IMR-90 (cell line): ENCODE data around the gene FAM47E. TPM values are rescaled to one million over a fixed set of nuclear protein-coding genes. Genes with fewer than 3 reads are reported as not detected.

Source experiments
- ATAC-seq: fragments of 200-7000 bp; cut with Tn5 transposase; 2 replicates; pipeline ENCODE4 v1.9.1; 2020; ENCODE audit warnings: low read depth, mild to moderate bottlenecking, moderate library complexity
- BruUV-seq: library from RNA; stranded (reverse); fragments of 400-500 nt; replicated peaks from 2 replicates; lab custom pipeline; 2021; lab: Mats Ljungman, UMichigan
- CTCF ChIA-PET: fragments of 300-600 bp; formaldehyde crosslinking; extraction: SDS; loops from one replicate; lab custom pipeline; 2021; ENCODE audit warnings: antibody characterized with exemption; lab: Yijun Ruan, JAX
- POLR2A ChIA-PET: fragments of 300-600 bp; sonication (Branson Sonifier 250); formaldehyde crosslinking; loops from one replicate; lab custom pipeline; 2022; ENCODE audit warnings: antibody characterized with exemption; ENCODE audit not compliant: unreplicated experiment; lab: Charles Lee
- DNase-seq: peaks from one replicate; pipeline ENCODE4 v3.0.0; 2013
- H2AFZ ChIP-seq: replicated peaks from 2 replicates; pipeline ENCODE3; 2013; ENCODE audit warnings: low read length, mild to moderate bottlenecking; ENCODE audit not compliant: poor library complexity
- H2AK5ac ChIP-seq: 2 replicates; pipeline ENCODE4 v1.6.1; 2013; ENCODE audit warnings: low read depth, low read length, inconsistent platforms
- H2AK9ac ChIP-seq: replicated peaks from 2 replicates; pipeline ENCODE3; 2013; ENCODE audit warnings: mild to moderate bottlenecking, low read depth, low read length, moderate library complexity; ENCODE audit not compliant: poor library complexity
- H2BK120ac ChIP-seq: 2 replicates; pipeline ENCODE4 v1.6.1; 2013; ENCODE audit warnings: low read depth, low read length, inconsistent platforms
- H2BK15ac ChIP-seq: 3 replicates; pipeline ENCODE4 v1.6.1; 2013; ENCODE audit warnings: low read depth, low read length, inconsistent platforms
- H2BK20ac ChIP-seq: 2 replicates; pipeline ENCODE4 v1.6.1; 2013; ENCODE audit warnings: low read depth, mild to moderate bottlenecking, inconsistent platforms, low read length, moderate library complexity
- H2BK5ac ChIP-seq: 2 replicates; pipeline ENCODE4 v1.6.1; 2013; ENCODE audit warnings: mild to moderate bottlenecking, low read depth, low read length, inconsistent platforms; ENCODE audit not compliant: poor library complexity, severe bottlenecking
- H3K14ac ChIP-seq: replicated peaks from 2 replicates; pipeline ENCODE4 v1.6.1; 2013; ENCODE audit warnings: low read depth, low read length, inconsistent platforms
- H3K18ac ChIP-seq: 2 replicates; pipeline ENCODE4 v1.6.1; 2013; ENCODE audit warnings: low read depth, low read length, control low read depth
- H3K23ac ChIP-seq: 2 replicates; pipeline ENCODE4 v1.6.1; 2013; ENCODE audit warnings: low read depth, low read length, inconsistent platforms
- H3K27ac ChIP-seq: 2 replicates; pipeline ENCODE4 v1.5.1; 2013; ENCODE audit warnings: mild to moderate bottlenecking, control low read depth, low read length; ENCODE audit not compliant: insufficient read depth
- H3K27me3 ChIP-seq: 2 replicates; pipeline ENCODE4 v1.6.1; 2013; ENCODE audit warnings: low read length; ENCODE audit not compliant: control insufficient read depth, insufficient read depth
- H3K36me3 ChIP-seq: 2 replicates; pipeline ENCODE4 v1.6.1; 2013; ENCODE audit warnings: low read length, mixed read lengths; ENCODE audit not compliant: control insufficient read depth, insufficient read depth
- H3K4ac ChIP-seq: 2 replicates; pipeline ENCODE4 v1.6.1; 2013; ENCODE audit warnings: low read depth, low read length, inconsistent platforms
- H3K4me1 ChIP-seq: 2 replicates; pipeline ENCODE4 v1.6.1; 2013; ENCODE audit warnings: low read length, mixed read lengths; ENCODE audit not compliant: control insufficient read depth, insufficient read depth
- H3K4me2 ChIP-seq: 2 replicates; pipeline ENCODE4 v1.6.1; 2013; ENCODE audit warnings: low read depth, mild to moderate bottlenecking, control low read depth, low read length, moderate library complexity
- H3K4me3 ChIP-seq: 2 replicates; pipeline ENCODE4 v1.5.1; 2013; ENCODE audit warnings: low read depth, mild to moderate bottlenecking, control low read depth, low read length, moderate library complexity; ENCODE audit not compliant: insufficient read depth
- H3K56ac ChIP-seq: 2 replicates; pipeline ENCODE4 v1.6.1; 2013; ENCODE audit warnings: low read length, inconsistent platforms; ENCODE audit not compliant: insufficient read depth; ENCODE audit errors: extremely low read depth
- H3K79me1 ChIP-seq, 2 experiments: 2 replicates each; pipeline ENCODE4 v1.6.1; 2013; ENCODE audit warnings: low read length in 2 of 2, inconsistent platforms in 1 of 2, low read depth in 1 of 2
- H3K9ac ChIP-seq: 2 replicates; pipeline ENCODE4 v1.6.1; 2013; ENCODE audit warnings: low read depth, low read length, control low read depth
- H3K9me1 ChIP-seq: 2 replicates; pipeline ENCODE4 v1.6.1; 2013; ENCODE audit warnings: low read length, inconsistent platforms; ENCODE audit not compliant: insufficient read depth
- H3K9me3 ChIP-seq: 2 replicates; pipeline ENCODE4 v1.6.1; 2013; ENCODE audit warnings: low read length; ENCODE audit not compliant: control insufficient read depth, insufficient read depth
- H4K20me1 ChIP-seq: 2 replicates; pipeline ENCODE4 v1.6.1; 2013; ENCODE audit warnings: low read length, inconsistent platforms; ENCODE audit not compliant: insufficient read depth
- H4K5ac ChIP-seq: 2 replicates; pipeline ENCODE4 v1.6.1; 2013; ENCODE audit warnings: mild to moderate bottlenecking, low read depth, low read length, control low read depth
- H4K8ac ChIP-seq, 2 experiments: 2 replicates each; pipeline ENCODE4 v1.6.1; 2013; ENCODE audit warnings: low read depth in 2 of 2, low read length in 2 of 2, control low read depth in 1 of 2, inconsistent platforms in 1 of 2
- H4K91ac ChIP-seq: 2 replicates; pipeline ENCODE4 v1.6.1; 2013; ENCODE audit warnings: low read depth, low read length, inconsistent platforms; ENCODE audit not compliant: insufficient read depth
- BHLHE40 ChIP-seq: fragments of 150-350 bp; IDR thresholded peaks from 2 replicates; pipeline ENCODE4 v1.6.1; 2016; ENCODE audit warnings: mild to moderate bottlenecking, low read depth, low read length
- CEBPB ChIP-seq: IDR thresholded peaks from 2 replicates; pipeline ENCODE4 v1.6.1; 2012; ENCODE audit warnings: low read depth, low read length, improper control_type of control experiment
- CHD1 ChIP-seq: IDR thresholded peaks from 2 replicates; pipeline ENCODE4 v1.6.1; 2012; ENCODE audit warnings: low read depth, low read length, improper control_type of control experiment
- FOS ChIP-seq: fragments of 150-350 bp; IDR thresholded peaks from 2 replicates; pipeline ENCODE4 v1.6.1; 2016; ENCODE audit warnings: low read depth, low read length
- MAFK ChIP-seq: IDR thresholded peaks from 2 replicates; pipeline ENCODE4 v1.6.1; 2012; ENCODE audit warnings: low read depth, low read length, improper control_type of control experiment
- MAZ ChIP-seq: IDR thresholded peaks from 2 replicates; pipeline ENCODE4 v1.6.1; 2012; ENCODE audit warnings: low read depth, mild to moderate bottlenecking, low read length, improper control_type of control experiment, moderate library complexity, borderline replicate concordance
- MXI1 ChIP-seq: IDR thresholded peaks from 2 replicates; pipeline ENCODE4 v1.6.1; 2012; ENCODE audit warnings: low read depth, mild to moderate bottlenecking, low read length, moderate library complexity, borderline replicate concordance
- NFE2L2 ChIP-seq: fragments of 150-350 bp; IDR thresholded peaks from 2 replicates; pipeline ENCODE4 v1.6.1; 2016; ENCODE audit warnings: low read depth, mild to moderate bottlenecking, low read length
- POLR2A ChIP-seq: IDR thresholded peaks from 2 replicates; pipeline ENCODE4 v1.6.1; 2012; ENCODE audit warnings: mild to moderate bottlenecking, low read depth, low read length
- RAD21 ChIP-seq: IDR thresholded peaks from 2 replicates; pipeline ENCODE4 v1.6.1; 2012; ENCODE audit warnings: low read length, improper control_type of control experiment
- RCOR1 ChIP-seq: IDR thresholded peaks from 2 replicates; pipeline ENCODE4 v1.6.1; 2012; ENCODE audit warnings: mild to moderate bottlenecking, low read length, improper control_type of control experiment; ENCODE audit not compliant: insufficient replicate concordance
- RFX5 ChIP-seq: IDR thresholded peaks from 2 replicates; pipeline ENCODE4 v1.8.0; 2012; ENCODE audit warnings: low read depth, mild to moderate bottlenecking, low read length, moderate library complexity
- SMC3 ChIP-seq: fragments of 150-350 bp; IDR thresholded peaks from 2 replicates; pipeline ENCODE4 v1.6.1; 2016; ENCODE audit warnings: low read depth, mild to moderate bottlenecking, antibody characterized with exemption, low read length, moderate library complexity
- WGBS, 2 experiments: methylation state at CpG; one replicate each; pipeline versions ENCODE4 v1.1.5 to v1.1.7; 2013; ENCODE audit warnings: missing lambda C conversion rate in 2 of 2; ENCODE audit not compliant: insufficient read length in 1 of 2; ENCODE audit errors: extremely low coverage in 2 of 2; 5-methylcytosine and 5-hydroxymethylcytosine counted together
- dilution Hi-C: fragments of 300-500 bp; cut with HindIII; formaldehyde crosslinking; loops from one replicate; pipeline ENCODE4 v1.14.3; 2018; ENCODE audit warnings: low sequenced_read_pairs; ENCODE audit not compliant: unreplicated experiment
- in situ Hi-C: fragments of 300-500 bp; cut with MboI; formaldehyde crosslinking; loops from 3 replicates; pipeline ENCODE4 v1.14.3; 2019; ENCODE audit warnings: low sequenced_read_pairs, inconsistent platforms, mixed read lengths
- intact Hi-C: fragments of 100-400 bp; cut with micrococcal nuclease; formaldehyde crosslinking; loops from 2 replicates; pipeline ENCODE4 v1.10.0; 2022
- polyA plus RNA-seq, 3 experiments: library from polyadenylated mRNA; depleted of rRNA; stranded (reverse); fragments of >200 nt; gene quantifications; 2 replicates each; pipeline ENCODE4 v1.2.3, GENCODE V29; 2012; ENCODE audit warnings: low replicate concordance in 1 of 3
- total RNA-seq: library from RNA; depleted of rRNA; stranded (reverse); fragments of >200 nt; gene quantifications from 2 replicates; pipeline ENCODE4 v1.2.3, GENCODE V29; 2012
- TF ChIP-seq, protein P1 (sequence below): fragments of 150-350 bp; IDR thresholded peaks from 2 replicates; pipeline ENCODE4 v1.6.1; 2017; ENCODE audit warnings: mild to moderate bottlenecking, antibody characterized with exemption, low read length, low read depth
- TF ChIP-seq, protein P2 (sequence below): fragments of 150-350 bp; IDR thresholded peaks from 2 replicates; pipeline ENCODE4 v1.6.1; 2016; ENCODE audit warnings: low read depth, mild to moderate bottlenecking, low read length, moderate library complexity, borderline replicate concordance
- TF ChIP-seq, protein P3 (sequence below): conservative IDR thresholded peaks from 2 replicates; pipeline ENCODE4 v1.5.1; 2012; ENCODE audit warnings: mild to moderate bottlenecking, low read depth, low read length, improper control_type of control experiment

Gene FAM47E
- total and polyA plus RNA-seq, 2 of the 4 experiments (the other 2 are of a cell fraction) = 0.05 TPM; not detected in 1

DNA sequence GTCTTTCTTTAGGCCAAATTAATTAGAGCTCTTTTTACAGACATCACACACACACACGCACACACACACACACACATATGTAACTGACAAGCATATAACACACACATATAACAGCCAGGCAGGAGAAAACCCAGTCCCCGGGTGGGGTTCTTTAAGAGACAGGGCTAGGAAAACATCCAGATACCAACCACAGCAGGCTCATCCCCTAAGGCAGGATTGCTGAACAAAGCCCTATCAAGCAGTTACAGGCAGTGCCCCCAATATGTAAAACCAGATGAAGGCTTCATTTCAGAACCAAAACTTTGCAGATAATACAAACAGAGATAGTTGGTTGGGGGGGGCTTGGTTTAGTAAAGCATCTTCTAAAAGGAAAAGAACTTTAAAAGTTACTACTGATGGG lies 18.0 kb upstream of the FAM47E start:
- Histone ChIP-seq H3K9me1 (no peaks in the 10 kb centered on the region), H3K23ac (no peak overlapping the region), H3K4me3 (no peak overlapping the region), H2AK5ac (no peak overlapping the region), H3K9me3 (peaks cover 2% of the 10 kb centered on the region), H3K9ac (no peak overlapping the region), H3K36me3 (no peaks in the 10 kb centered on the region), H2BK15ac (no peak overlapping the region), H3K4me1 (no peaks in the 10 kb centered on the region), H4K8ac (no peak overlapping the region), H2BK5ac (no peak overlapping the region), H2BK20ac (no peak overlapping the region), H2BK120ac (no peak overlapping the region), H3K56ac (no peak overlapping the region), H2AFZ (no peak overlapping the region), H3K79me1 (no peaks in the 10 kb centered on the region), H3K4me2 (no peak overlapping the region), H4K91ac (no peak overlapping the region), H3K4ac (no peak overlapping the region), H3K18ac (no peak overlapping the region), H3K27me3 (peaks cover 7% of the 10 kb centered on the region), H4K5ac (no peak overlapping the region), H3K14ac (no peak overlapping the region), H2AK9ac (no peak overlapping the region), H3K27ac (no peak overlapping the region), H4K20me1 (no peaks in the 10 kb centered on the region)
- DNase-seq = no peak
- TF ChIP-seq RAD21 (no peak), SMC3 (no peak), CEBPB (no peak), NFE2L2 (no peak), MAFK (no peak), MAZ (no peak), POLR2A (no peak), RCOR1 (no peak), FOS (no peak), RFX5 (no peak), BHLHE40 (no peak), CHD1 (no peak), MXI1 (no peak)
- TF ChIP-seq, protein P1, sequence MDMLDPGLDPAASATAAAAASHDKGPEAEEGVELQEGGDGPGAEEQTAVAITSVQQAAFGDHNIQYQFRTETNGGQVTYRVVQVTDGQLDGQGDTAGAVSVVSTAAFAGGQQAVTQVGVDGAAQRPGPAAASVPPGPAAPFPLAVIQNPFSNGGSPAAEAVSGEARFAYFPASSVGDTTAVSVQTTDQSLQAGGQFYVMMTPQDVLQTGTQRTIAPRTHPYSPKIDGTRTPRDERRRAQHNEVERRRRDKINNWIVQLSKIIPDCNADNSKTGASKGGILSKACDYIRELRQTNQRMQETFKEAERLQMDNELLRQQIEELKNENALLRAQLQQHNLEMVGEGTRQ = no peak
- TF ChIP-seq, protein P2, sequence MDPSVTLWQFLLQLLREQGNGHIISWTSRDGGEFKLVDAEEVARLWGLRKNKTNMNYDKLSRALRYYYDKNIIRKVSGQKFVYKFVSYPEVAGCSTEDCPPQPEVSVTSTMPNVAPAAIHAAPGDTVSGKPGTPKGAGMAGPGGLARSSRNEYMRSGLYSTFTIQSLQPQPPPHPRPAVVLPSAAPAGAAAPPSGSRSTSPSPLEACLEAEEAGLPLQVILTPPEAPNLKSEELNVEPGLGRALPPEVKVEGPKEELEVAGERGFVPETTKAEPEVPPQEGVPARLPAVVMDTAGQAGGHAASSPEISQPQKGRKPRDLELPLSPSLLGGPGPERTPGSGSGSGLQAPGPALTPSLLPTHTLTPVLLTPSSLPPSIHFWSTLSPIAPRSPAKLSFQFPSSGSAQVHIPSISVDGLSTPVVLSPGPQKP = no peak
- TF ChIP-seq, protein P3, sequence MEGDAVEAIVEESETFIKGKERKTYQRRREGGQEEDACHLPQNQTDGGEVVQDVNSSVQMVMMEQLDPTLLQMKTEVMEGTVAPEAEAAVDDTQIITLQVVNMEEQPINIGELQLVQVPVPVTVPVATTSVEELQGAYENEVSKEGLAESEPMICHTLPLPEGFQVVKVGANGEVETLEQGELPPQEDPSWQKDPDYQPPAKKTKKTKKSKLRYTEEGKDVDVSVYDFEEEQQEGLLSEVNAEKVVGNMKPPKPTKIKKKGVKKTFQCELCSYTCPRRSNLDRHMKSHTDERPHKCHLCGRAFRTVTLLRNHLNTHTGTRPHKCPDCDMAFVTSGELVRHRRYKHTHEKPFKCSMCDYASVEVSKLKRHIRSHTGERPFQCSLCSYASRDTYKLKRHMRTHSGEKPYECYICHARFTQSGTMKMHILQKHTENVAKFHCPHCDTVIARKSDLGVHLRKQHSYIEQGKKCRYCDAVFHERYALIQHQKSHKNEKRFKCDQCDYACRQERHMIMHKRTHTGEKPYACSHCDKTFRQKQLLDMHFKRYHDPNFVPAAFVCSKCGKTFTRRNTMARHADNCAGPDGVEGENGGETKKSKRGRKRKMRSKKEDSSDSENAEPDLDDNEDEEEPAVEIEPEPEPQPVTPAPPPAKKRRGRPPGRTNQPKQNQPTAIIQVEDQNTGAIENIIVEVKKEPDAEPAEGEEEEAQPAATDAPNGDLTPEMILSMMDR = no peak
- dilution Hi-C loops = no loop called here
- WGBS, 2 experiments = 17% methylated on average over 1 of the region's 2 CpGs; no CpG with 5 or more reads in 1 of the 2 experiments
- ChIA-PET POLR2A (interaction anchor here (0.6 kb wide), 1 partner anchor 1502 kb away, joined by 3 read pairs; no protein-coding TSS in a partner anchor), CTCF (interaction anchor here (1.0 kb wide), 1 partner anchor 13 kb away, joined by 3 read pairs; no protein-coding TSS in a partner anchor)
- ATAC-seq = no peak
- no TSS peak for BruUV-seq
- in situ Hi-C loops = no loop called here
- intact Hi-C loops = no loop called here
